D721Med (cell line): Measurements from ENCODE around the gene RAB3GAP2.
"Not testable (repeated sequence)": the region's sequence is repeated elsewhere in the genome, so short reads cannot be mapped to it uniquely, and the experiment has no call there.

ENCODE experiments used
- DNase-seq: peaks from one replicate; pipeline ENCODE4 v3.0.0; 2011; ENCODE audit warnings: low spot score; ENCODE audit not compliant: insufficient read length
- FAIRE-seq: peaks from 2 replicates; lab custom pipeline; 2011; peaks lifted over from hg19 to GRCh38; lab: Jason Lieb, UNC
- CTCF ChIP-seq: IDR thresholded peaks from 2 replicates; pipeline ENCODE4 v1.5.1; 2012; ENCODE audit warnings: mild to moderate bottlenecking, control low read depth; ENCODE audit not compliant: insufficient read depth; ENCODE audit errors: missing control alignments

RAB3GAP2 gene

GRCh38 chr1:220123889-220124288 is 148.4 kb downstream of the RAB3GAP2 start:
- FAIRE-seq (peak; percentile 64), DNase-seq (no peak)
- peak; percentile 41 for TF ChIP-seq CTCF

GRCh38 chr1:220123066-220123465 is 149.2 kb downstream of the RAB3GAP2 start:
- no peak for TF ChIP-seq CTCF
- peak; percentile 73 for FAIRE-seq
- DNase-seq, result no peak

GRCh38 chr1:220121791-220122530 is 150.3 kb downstream of the RAB3GAP2 start:
- no peak for DNase-seq
- TF ChIP-seq CTCF, result no peak
- peak; percentile 96 for FAIRE-seq

- DNase-seq (no peak), FAIRE-seq (peak; percentile 93)
- TF ChIP-seq CTCF, result no peak
Observed at GRCh38 chr1:220119043-220119512, 153.2 kb downstream of the RAB3GAP2 start.

- peak; percentile 62 for TF ChIP-seq CTCF
- DNase-seq (no peak), FAIRE-seq (peak; percentile 77)
Observed at GRCh38 chr1:220113136-220113695, 159.0 kb downstream of the RAB3GAP2 start.

GRCh38 chr1:220112600-220112999 is 159.7 kb downstream of the RAB3GAP2 start:
- DNase-seq, result not testable (repeated sequence)

GRCh38 chr1:220110473-220110872 is 161.8 kb downstream of the RAB3GAP2 start:
- not testable (repeated sequence) for FAIRE-seq, DNase-seq

More at GRCh38 chr1:220112600-220112999, 159.7 kb downstream of the RAB3GAP2 start:
- FAIRE-seq, result not testable (repeated sequence)

- no peak for FAIRE-seq
- no peak for DNase-seq
- TF ChIP-seq CTCF, result no peak
Observed at GRCh38 chr1:220099826-220100225, 172.4 kb downstream of the RAB3GAP2 start.
